ENCODE measurements around the gene SOX12. TPM values are rescaled to one million over a fixed set of nuclear protein-coding genes. Genes with fewer than 3 reads are reported as not detected.
"Not testable (repeated sequence)": the region's sequence is repeated elsewhere in the genome, so short reads cannot be mapped to it uniquely, and the experiment has no call there.

The SOX12 gene
- total and polyA plus RNA-seq, 5 experiments from 2014 or later, result 1.3 to 21.7 (median 2.1) TPM

DNA sequence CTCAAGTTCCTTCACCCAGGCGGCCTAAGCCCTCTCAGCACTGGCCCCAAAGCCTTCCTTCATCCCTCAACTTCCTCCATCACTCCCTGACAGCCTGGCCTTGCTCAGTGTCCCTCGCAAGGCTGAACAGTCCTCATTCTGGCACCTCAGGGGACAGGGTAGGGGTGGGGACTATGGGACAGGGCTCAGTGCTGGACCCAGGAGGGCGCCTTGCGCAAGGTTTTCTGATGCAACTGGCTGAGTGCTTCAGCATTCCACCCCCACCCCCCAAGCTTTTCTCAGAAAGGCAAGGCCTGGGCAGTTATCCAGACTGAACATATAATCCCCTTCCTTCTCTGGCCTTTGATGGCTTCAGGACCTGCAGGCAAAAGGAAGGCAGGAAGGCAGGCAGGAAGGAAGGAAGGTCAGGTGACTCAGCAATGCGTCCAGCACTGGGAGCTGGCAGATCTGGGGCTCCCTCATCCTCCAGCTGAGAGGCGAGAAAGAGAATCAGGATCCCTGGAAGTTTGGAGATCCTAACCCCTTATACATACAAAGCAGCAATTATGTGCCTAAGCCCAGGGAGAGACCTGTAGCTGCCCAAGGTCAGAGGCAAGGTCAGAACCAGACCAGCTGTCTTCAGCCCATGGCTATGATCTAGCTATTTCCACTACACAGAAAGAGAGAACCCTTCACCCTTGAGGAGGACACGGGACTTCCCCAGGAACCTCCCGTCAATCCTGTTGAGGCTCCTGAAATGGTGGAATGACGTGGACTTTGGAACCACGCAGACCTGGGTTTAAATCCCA is 46.6 kb downstream of the SOX12 start:
- DNase-seq (peak in 1 of 10 donors; percentile 31), ATAC-seq (no peak)
- Mint-ChIP-seq H3K9me3 (no peaks in the 10 kb centered on the region), H3K27ac (no peak overlapping the region), H3K4me3 (no peak overlapping the region), H3K36me3 (no peaks in the 10 kb centered on the region), H3K27me3 (peaks cover 0 to 7% (median 0%) of the 10 kb centered on the region in 5 donors), H3K4me1 (peaks cover 0 to 10% (median 3%) of the 10 kb centered on the region in 4 donors)
- POLR2A ChIA-PET, result interaction anchor here (0.6 to 0.8 kb wide), 2 partner anchors 9 to 13 kb away, joined by 3 read pairs; no protein-coding TSS in a partner anchor

- H3K27me3 Mint-ChIP-seq, ATAC-seq, H3K36me3 Mint-ChIP-seq, H3K4me1 Mint-ChIP-seq, DNase-seq, H3K27ac Mint-ChIP-seq, H3K9me3 Mint-ChIP-seq, H3K4me3 Mint-ChIP-seq, POLR2A ChIA-PET: not testable (repeated sequence)
Measured at GRCh38 chr20:372543-373082, 47.3 kb downstream of the SOX12 start.

DNA sequence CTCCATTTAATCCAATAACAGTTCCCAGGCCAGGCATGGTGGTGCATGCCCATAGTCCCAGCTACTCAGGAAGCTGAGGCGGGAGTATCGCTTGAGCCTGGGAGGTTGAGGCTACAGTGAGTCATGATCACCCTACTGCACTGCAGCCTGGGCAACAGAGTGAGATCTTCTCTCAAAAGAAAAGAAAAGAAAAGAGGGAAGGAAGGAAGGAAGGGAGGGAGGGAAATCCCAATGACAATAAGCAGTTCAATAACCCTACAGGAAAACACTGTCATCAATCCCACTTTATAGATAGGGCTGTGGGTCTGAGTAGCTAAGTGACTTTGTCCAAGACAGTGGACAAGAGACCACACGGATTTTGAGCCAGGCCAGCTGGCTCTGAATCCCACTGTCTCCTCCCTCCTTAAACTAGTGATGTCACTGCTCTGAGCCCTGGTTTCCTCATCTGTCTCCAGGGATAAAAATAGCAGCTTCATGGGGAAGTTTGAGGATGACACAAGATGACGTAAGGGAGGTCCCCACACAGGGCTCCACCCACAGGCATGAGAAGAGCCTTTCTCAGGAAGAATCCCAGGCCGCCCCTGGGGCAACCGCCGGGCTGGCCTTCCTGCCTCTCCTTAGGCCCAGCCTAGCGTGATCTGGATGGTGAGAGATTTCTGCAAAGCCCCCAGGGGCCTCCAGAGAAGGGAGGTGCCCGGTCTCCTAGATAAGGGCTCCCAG is 48.0 kb downstream of the SOX12 start:
- peak overlapping the region in 1 of 10 donors; percentile 12 for H3K27ac Mint-ChIP-seq
- H3K9me3 Mint-ChIP-seq, result no peaks in the 10 kb centered on the region
- H3K4me3 Mint-ChIP-seq, result no peak overlapping the region
- H3K36me3 Mint-ChIP-seq, result no peaks in the 10 kb centered on the region
- peaks cover 0 to 7% (median 0%) of the 10 kb centered on the region in 5 donors for H3K27me3 Mint-ChIP-seq
- POLR2A ChIA-PET, result no interaction called here
- peaks cover 0 to 7% (median 2%) of the 10 kb centered on the region in 4 donors for H3K4me1 Mint-ChIP-seq
- ATAC-seq (no peak), DNase-seq (no peak)

DNA sequence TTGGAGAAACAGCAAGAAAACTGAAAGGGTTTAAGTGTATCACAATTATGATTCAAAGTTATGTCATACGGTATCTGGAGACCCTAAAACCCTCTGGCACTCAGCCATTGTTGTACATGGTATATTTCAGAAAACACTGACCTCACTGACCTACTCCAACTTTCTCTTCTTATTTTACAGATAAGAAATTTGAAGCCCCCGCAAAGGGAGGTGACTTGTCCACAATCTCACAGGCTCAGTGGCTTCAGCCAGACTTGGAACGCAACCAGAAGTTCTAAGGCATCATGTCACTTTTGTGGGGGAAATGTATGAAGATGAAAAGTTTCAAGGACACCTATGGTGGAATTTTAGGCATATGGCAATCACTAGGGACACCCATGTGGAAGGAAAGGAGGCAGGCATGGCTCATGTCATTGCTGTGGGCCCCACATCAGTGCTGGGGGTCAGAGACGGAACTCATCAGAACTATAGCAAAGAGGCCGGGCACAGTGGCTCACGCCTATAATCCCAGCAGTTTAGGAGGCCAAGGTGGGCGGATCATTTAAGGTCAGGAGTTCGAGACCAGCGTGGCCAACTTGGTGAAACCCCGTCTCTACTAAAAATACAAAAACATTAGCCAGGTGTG is 50.0 kb downstream of the SOX12 start:
- DNase-seq, result no peak
- H3K27ac Mint-ChIP-seq, result no peak overlapping the region
- no peaks in the 10 kb centered on the region for H3K36me3 Mint-ChIP-seq
- peaks cover 0 to 7% (median 0%) of the 10 kb centered on the region in 4 donors for H3K4me1 Mint-ChIP-seq
- peaks cover 0 to under 1% (median 0%) of the 10 kb centered on the region in 5 donors for H3K27me3 Mint-ChIP-seq
- ATAC-seq, result no peak
- H3K9me3 Mint-ChIP-seq, result no peaks in the 10 kb centered on the region
- POLR2A ChIA-PET, result no interaction called here
- no peak overlapping the region for H3K4me3 Mint-ChIP-seq

DNA sequence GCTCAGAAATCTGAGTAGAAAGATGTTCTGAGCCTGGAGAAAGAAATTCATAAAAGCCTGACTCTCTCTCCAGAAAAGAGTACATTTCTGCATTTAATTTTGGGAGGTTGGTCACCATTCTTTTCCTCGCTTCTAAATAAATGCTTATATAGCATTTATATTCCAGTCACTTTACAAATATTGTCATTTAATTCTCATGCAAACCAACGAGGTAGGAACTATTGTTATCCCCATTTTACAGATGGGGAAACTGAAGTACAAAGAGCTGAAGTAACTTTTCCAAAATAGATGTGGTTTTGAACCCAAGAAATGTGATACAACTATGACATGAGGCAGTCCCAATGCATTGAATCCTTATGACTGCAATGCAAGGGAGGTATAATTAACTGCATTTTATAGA is 50.7 kb downstream of the SOX12 start:
- H3K27ac Mint-ChIP-seq, result no peak overlapping the region
- peaks cover 0 to 7% (median 0%) of the 10 kb centered on the region in 4 donors for H3K4me1 Mint-ChIP-seq
- no peak for ATAC-seq
- POLR2A ChIA-PET, result no interaction called here
- no peak overlapping the region for H3K4me3 Mint-ChIP-seq
- H3K27me3 Mint-ChIP-seq, result no peaks in the 10 kb centered on the region
- H3K9me3 Mint-ChIP-seq, result no peaks in the 10 kb centered on the region
- H3K36me3 Mint-ChIP-seq, result no peaks in the 10 kb centered on the region
- no peak for DNase-seq

DNA sequence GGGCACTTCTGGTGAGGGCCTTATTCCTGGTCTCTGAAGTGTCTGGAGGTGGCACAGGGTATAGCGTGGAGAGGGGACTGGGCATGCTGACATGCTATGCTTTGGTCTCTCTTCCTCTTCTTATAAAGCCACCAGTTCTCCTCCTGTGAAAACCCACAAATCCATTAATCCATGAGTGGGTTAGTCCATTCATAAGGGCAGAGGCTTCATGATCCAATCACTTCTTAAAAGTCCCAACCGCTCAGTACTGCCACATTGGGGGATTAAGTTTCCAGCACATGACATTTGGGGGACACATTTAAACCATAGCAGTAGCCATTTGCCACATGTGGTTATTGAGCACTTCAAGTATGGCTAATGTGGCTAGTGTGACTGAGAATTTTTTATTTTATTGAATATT is 51.4 kb downstream of the SOX12 start:
- DNase-seq (no peak), ATAC-seq (no peak)
- Mint-ChIP-seq H3K9me3 (no peaks in the 10 kb centered on the region), H3K27ac (no peak overlapping the region), H3K4me1 (peaks cover 0 to 6% (median 2%) of the 10 kb centered on the region in 4 donors), H3K36me3 (no peaks in the 10 kb centered on the region), H3K4me3 (no peak overlapping the region), H3K27me3 (no peaks in the 10 kb centered on the region)
- POLR2A ChIA-PET, result no interaction called here

DNA sequence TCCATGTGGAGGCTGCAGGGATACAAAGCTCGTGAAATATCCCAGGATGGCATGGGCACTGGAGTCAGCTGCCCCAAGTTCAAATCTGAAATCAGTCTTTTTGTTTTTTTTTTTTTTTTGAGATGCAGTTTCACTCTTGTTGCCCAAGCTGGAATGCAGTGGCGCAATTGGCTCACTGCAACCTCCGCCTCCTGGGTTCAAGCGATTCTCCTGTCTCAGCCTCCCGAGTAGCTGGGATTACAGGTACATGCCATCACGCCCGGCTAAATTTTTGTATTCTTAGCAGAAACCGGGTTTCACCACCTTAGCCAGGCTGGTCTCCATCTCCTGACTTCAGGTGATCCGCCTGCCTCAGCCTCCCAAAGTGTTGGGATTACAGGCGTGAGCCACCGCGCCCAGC is 52.2 kb downstream of the SOX12 start:
- H3K4me3 Mint-ChIP-seq, H3K27me3 Mint-ChIP-seq, H3K27ac Mint-ChIP-seq, ATAC-seq, H3K36me3 Mint-ChIP-seq, DNase-seq, H3K4me1 Mint-ChIP-seq, H3K9me3 Mint-ChIP-seq: not testable (repeated sequence)
- POLR2A ChIA-PET, result interaction anchor here (0.7 kb wide), 1 partner anchor 25 kb away, joined by 3 read pairs; no protein-coding TSS in a partner anchor

DNA sequence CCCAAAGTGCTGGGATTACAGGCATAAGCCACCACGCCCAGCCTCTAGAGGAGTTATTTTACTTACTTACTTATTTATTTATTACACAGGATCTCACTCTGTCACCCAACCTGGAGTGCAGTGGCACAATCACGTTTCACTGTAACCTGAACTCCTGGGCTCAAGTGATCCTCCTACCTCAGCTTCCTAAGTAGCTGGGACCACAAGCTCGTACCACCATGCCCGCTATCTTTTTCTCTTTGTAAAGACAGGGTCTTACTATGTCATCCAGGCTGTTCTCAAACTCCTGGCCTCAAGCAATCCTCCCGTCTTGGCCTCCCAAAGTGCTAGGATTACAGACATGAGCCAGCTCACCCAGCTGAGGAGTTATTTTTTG is 53.6 kb downstream of the SOX12 start:
- H3K27me3 Mint-ChIP-seq, result no peaks in the 10 kb centered on the region
- peaks cover 4 to 18% (median 9%) of the 10 kb centered on the region in 4 donors for H3K4me1 Mint-ChIP-seq
- no peaks in the 10 kb centered on the region for H3K36me3 Mint-ChIP-seq
- H3K4me3 Mint-ChIP-seq, result peak overlapping the region in 1 of 10 donors; percentile 26
- POLR2A ChIA-PET, result no interaction called here
- ATAC-seq (no peak), DNase-seq (peak in 1 of 10 donors; percentile 22)
- H3K9me3 Mint-ChIP-seq, result no peaks in the 10 kb centered on the region
- H3K27ac Mint-ChIP-seq, result peak overlapping the region in 1 of 10 donors; percentile 6

Other genes with a start within 250 kb of the SOX12 start
- not detected for gene DEFB125, start 237.9 kb upstream of the SOX12 start, total RNA-seq
- not detected for gene DEFB125, start 237.9 kb upstream of the SOX12 start, polyA plus RNA-seq
- gene DEFB126, start 183.0 kb upstream of the SOX12 start, total RNA-seq, result not detected
- gene DEFB126, start 183.0 kb upstream of the SOX12 start, polyA plus RNA-seq, result not detected
- not detected for gene DEFB127, start 168.1 kb upstream of the SOX12 start, total RNA-seq
- not detected for gene DEFB127, start 168.1 kb upstream of the SOX12 start, polyA plus RNA-seq
- gene DEFB128, start 135.8 kb upstream of the SOX12 start, total RNA-seq, result not detected
- gene DEFB128, start 135.8 kb upstream of the SOX12 start, polyA plus RNA-seq, result not detected
- not detected for gene DEFB129, start 98.3 kb upstream of the SOX12 start, total RNA-seq
- not detected for gene DEFB129, start 98.3 kb upstream of the SOX12 start, polyA plus RNA-seq
- not detected for gene DEFB132, start 67.8 kb upstream of the SOX12 start, total RNA-seq
- gene DEFB132, start 67.8 kb upstream of the SOX12 start, polyA plus RNA-seq, result not detected
- 1 to 10 TPM; 4.7 to 5.7 TPM for gene C20orf96, start 34.8 kb upstream of the SOX12 start, total RNA-seq
- gene C20orf96, start 34.8 kb upstream of the SOX12 start, polyA plus RNA-seq, result under 1 TPM; 0.46 to 0.80 (median 0.67) TPM
- gene ZCCHC3, start 28.0 kb upstream of the SOX12 start, total RNA-seq, result 10 to 100 TPM; 29.6 to 29.7 TPM
- gene ZCCHC3, start 28.0 kb upstream of the SOX12 start, polyA plus RNA-seq, result 10 to 100 TPM in 1 of 3 donors, 1 to 10 TPM in 2; 6.9 to 13.9 (median 7.5) TPM
- gene NRSN2, start 21.6 kb downstream of the SOX12 start, total RNA-seq, result 1 to 10 TPM; 1.2 to 1.6 TPM
- 1 to 10 TPM; 1.7 to 3.6 (median 2.6) TPM for gene NRSN2, start 21.6 kb downstream of the SOX12 start, polyA plus RNA-seq
- gene TRIB3, start 55.2 kb downstream of the SOX12 start, total RNA-seq, result 1 to 10 TPM; 8.7 to 8.9 TPM
- 1 to 10 TPM; 5.5 to 6.5 (median 6.2) TPM for gene TRIB3, start 55.2 kb downstream of the SOX12 start, polyA plus RNA-seq
- gene RBCK1, start 82.7 kb downstream of the SOX12 start, total RNA-seq, result 100 to 1,000 TPM; 108 to 116 TPM
- gene RBCK1, start 82.7 kb downstream of the SOX12 start, polyA plus RNA-seq, result 10 to 100 TPM; 65.3 to 82.2 (median 75.7) TPM
- 10 to 100 TPM; 33.6 to 36.6 TPM for gene TBC1D20, start 137.0 kb downstream of the SOX12 start, total RNA-seq
- 10 to 100 TPM; 13.8 to 20.8 (median 19.0) TPM for gene TBC1D20, start 137.0 kb downstream of the SOX12 start, polyA plus RNA-seq
- 10 to 100 TPM; 91.8 to 93.8 TPM for gene CSNK2A1, start 218.2 kb downstream of the SOX12 start, total RNA-seq
- gene CSNK2A1, start 218.2 kb downstream of the SOX12 start, polyA plus RNA-seq, result 10 to 100 TPM; 49.6 to 52.0 (median 49.7) TPM

All from naive thymus-derived CD8-positive, alpha-beta T cell (primary cell).